ELF-1 (cell line): ENCODE measurements around the gene MAMDC4.

Source experiments
- DNase-seq: peaks from one replicate; pipeline ENCODE4 v3.0.0-alpha.2; 2016; ENCODE audit warnings: low read depth, low spot score

Gene MAMDC4

GRCh38 chr9:136890661-136891060 lies 38.5 kb downstream of the MAMDC4 start:
- no peak for DNase-seq

GRCh38 chr9:136896027-136896426 lies 43.9 kb downstream of the MAMDC4 start:
- DNase-seq, result peak; percentile 18

- DNase-seq, result no peak
Measured at GRCh38 chr9:136898483-136899100, 46.4 kb downstream of the MAMDC4 start.

- no peak for DNase-seq
Measured at GRCh38 chr9:136899196-136899595, 47.0 kb downstream of the MAMDC4 start.

- no peak for DNase-seq
Measured at GRCh38 chr9:136900556-136900955, 48.4 kb downstream of the MAMDC4 start.

- DNase-seq, result no peak
Measured at GRCh38 chr9:136900988-136901515, 48.9 kb downstream of the MAMDC4 start.

GRCh38 chr9:136901516-136902258 lies 49.5 kb downstream of the MAMDC4 start:
- no peak for DNase-seq

GRCh38 chr9:136902259-136902821 lies 50.2 kb downstream of the MAMDC4 start:
- DNase-seq, result no peak

GRCh38 chr9:136903041-136903554 lies 51.0 kb downstream of the MAMDC4 start:
- no peak for DNase-seq

- DNase-seq, result no peak
Measured at GRCh38 chr9:136906266-136906665, 54.1 kb downstream of the MAMDC4 start.

GRCh38 chr9:136907011-136907914 lies 55.1 kb downstream of the MAMDC4 start:
- DNase-seq, result no peak
